Activated T-cell treated with anti-CD3 and anti-CD28 coated beads, Interleukin-2, amount 50 U/mL, for 72 hours (primary cell): Measurements from ENCODE around the gene GALNT9. TPM values are rescaled to one million over a fixed set of nuclear protein-coding genes. Genes with fewer than 3 reads are reported as not detected.

Experiments
- ATAC-seq, 2 donors: fragments of 150-1000 bp; cut with Tn5 transposase; replicated peaks in 1 of 2; 2 replicates each; pipeline ENCODE4 v1.10.0; 2021; ENCODE audit warnings: moderate library complexity in 2 of 2, mild to moderate bottlenecking in 1 of 2
- DNase-seq, 2 donors: peaks; one replicate each; pipeline ENCODE4 v3.0.0; 2021 to 2022; ENCODE audit warnings: mixed read lengths in 1 of 2
- H3K27ac Mint-ChIP-seq: one replicate; pipeline ENCODE4 v1.8.0; 2022; ENCODE audit warnings: mild to moderate bottlenecking, moderate library complexity, mixed read lengths
- H3K27me3 Mint-ChIP-seq: one replicate; pipeline ENCODE4 v1.8.0; 2022; ENCODE audit warnings: low read depth, mixed read lengths
- H3K36me3 Mint-ChIP-seq, 2 donors: one replicate each; pipeline ENCODE4 v1.8.0; 2022; ENCODE audit warnings: mixed read lengths in 2 of 2, mild to moderate bottlenecking in 1 of 2; ENCODE audit not compliant: insufficient read depth in 2 of 2
- H3K4me1 Mint-ChIP-seq: one replicate; pipeline ENCODE4 v1.8.0; 2022; ENCODE audit warnings: low read depth, mixed read lengths
- H3K4me3 Mint-ChIP-seq, 2 donors: one replicate each; pipeline ENCODE4 v1.8.0; 2022; ENCODE audit warnings: mild to moderate bottlenecking in 2 of 2, mixed read lengths in 2 of 2, moderate library complexity in 2 of 2
- H3K9me3 Mint-ChIP-seq, 2 donors: one replicate each; pipeline ENCODE4 v1.8.0; 2022; ENCODE audit warnings: mixed read lengths in 2 of 2
- total RNA-seq, 2 donors: library from RNA; stranded (reverse); gene quantifications; one replicate each; pipeline ENCODE4 v1.2.3, GENCODE V29; 2022

The GALNT9 gene
- total RNA-seq, 2 donors from 2014 or later = 0.42 to 0.53 TPM

DNA sequence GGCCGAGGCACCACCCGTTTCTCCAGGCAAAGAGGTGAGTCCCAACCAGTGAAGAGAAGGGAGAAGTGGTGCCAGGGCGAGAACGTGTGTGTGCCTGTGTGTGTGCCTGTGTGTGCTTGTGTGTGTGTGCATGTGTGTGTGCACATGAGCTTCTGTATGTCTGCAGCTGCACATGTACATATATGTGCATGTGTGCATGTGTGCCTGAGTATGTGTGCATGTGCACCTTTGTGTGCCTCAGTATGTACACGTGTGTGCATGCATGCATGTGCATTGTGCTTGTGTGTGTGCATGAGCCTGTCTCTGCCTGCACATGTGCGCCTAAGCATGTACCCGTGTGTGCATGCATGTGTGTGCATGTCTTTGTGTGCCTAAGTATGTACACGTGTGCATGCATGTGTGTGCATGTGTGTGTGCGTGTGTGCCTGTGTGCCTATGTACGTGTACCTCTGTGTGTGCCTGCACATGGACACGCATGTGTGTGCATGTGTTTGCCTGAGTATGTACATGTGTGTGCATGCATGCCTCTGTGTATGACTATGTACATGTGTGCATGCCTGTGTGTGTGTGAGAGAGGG is 5.9 kb upstream of the GALNT9 start:
- DNase-seq = no peak
- H3K27ac Mint-ChIP-seq = no peak overlapping the region
- H3K36me3 Mint-ChIP-seq = peaks cover 2 to 3% of the 10 kb centered on the region in 2 donors
- ATAC-seq = no peak
- H3K27me3 Mint-ChIP-seq = peaks cover 27% of the 10 kb centered on the region
- H3K4me1 Mint-ChIP-seq = no peaks in the 10 kb centered on the region
- peaks cover 2 to 3% of the 10 kb centered on the region in 2 donors for H3K9me3 Mint-ChIP-seq
- no peak overlapping the region for H3K4me3 Mint-ChIP-seq

- Mint-ChIP-seq H3K27ac (no peak overlapping the region), H3K27me3 (peaks cover 27% of the 10 kb centered on the region), H3K9me3 (peaks cover 2 to 3% of the 10 kb centered on the region in 2 donors), H3K4me1 (no peaks in the 10 kb centered on the region), H3K4me3 (no peak overlapping the region), H3K36me3 (peaks cover 2 to 3% of the 10 kb centered on the region in 2 donors)
- no peak for ATAC-seq
- no peak for DNase-seq
Measured at GRCh38 chr12:132333766-132334165, 4.4 kb upstream of the GALNT9 start.

- no peak overlapping the region for H3K4me3 Mint-ChIP-seq
- DNase-seq = no peak
Measured at GRCh38 chr12:132333273-132333672, 3.9 kb upstream of the GALNT9 start.

GRCh38 chr12:132330549-132330881 is 1.1 kb upstream of the GALNT9 start:
- ATAC-seq = no peak
- H3K27ac Mint-ChIP-seq = no peak overlapping the region
- no peak overlapping the region for H3K4me3 Mint-ChIP-seq
- peaks cover 2 to 3% of the 10 kb centered on the region in 2 donors for H3K36me3 Mint-ChIP-seq
- no peak for DNase-seq
- peaks cover 2 to 3% of the 10 kb centered on the region in 2 donors for H3K9me3 Mint-ChIP-seq
- peaks cover 22% of the 10 kb centered on the region for H3K27me3 Mint-ChIP-seq
- H3K4me1 Mint-ChIP-seq = peaks cover 14% of the 10 kb centered on the region

More at GRCh38 chr12:132333273-132333672, 3.9 kb upstream of the GALNT9 start:
- H3K27ac Mint-ChIP-seq = no peak overlapping the region
- H3K4me1 Mint-ChIP-seq = peaks cover 3% of the 10 kb centered on the region
- H3K9me3 Mint-ChIP-seq = peaks cover 2 to 3% of the 10 kb centered on the region in 2 donors
- no peak for ATAC-seq
- peaks cover 2 to 3% of the 10 kb centered on the region in 2 donors for H3K36me3 Mint-ChIP-seq
- peaks cover 27% of the 10 kb centered on the region for H3K27me3 Mint-ChIP-seq

- peaks cover 23% of the 10 kb centered on the region for H3K27me3 Mint-ChIP-seq
- peaks cover 2 to 3% of the 10 kb centered on the region in 2 donors for H3K9me3 Mint-ChIP-seq
- no peak for DNase-seq
- H3K27ac Mint-ChIP-seq = no peak overlapping the region
- peaks cover 14% of the 10 kb centered on the region for H3K4me1 Mint-ChIP-seq
- no peak overlapping the region for H3K4me3 Mint-ChIP-seq
- peaks cover 2 to 3% of the 10 kb centered on the region in 2 donors for H3K36me3 Mint-ChIP-seq
- ATAC-seq = no peak
Measured at GRCh38 chr12:132329720-132330548, 545 bp upstream of the GALNT9 start.

DNA sequence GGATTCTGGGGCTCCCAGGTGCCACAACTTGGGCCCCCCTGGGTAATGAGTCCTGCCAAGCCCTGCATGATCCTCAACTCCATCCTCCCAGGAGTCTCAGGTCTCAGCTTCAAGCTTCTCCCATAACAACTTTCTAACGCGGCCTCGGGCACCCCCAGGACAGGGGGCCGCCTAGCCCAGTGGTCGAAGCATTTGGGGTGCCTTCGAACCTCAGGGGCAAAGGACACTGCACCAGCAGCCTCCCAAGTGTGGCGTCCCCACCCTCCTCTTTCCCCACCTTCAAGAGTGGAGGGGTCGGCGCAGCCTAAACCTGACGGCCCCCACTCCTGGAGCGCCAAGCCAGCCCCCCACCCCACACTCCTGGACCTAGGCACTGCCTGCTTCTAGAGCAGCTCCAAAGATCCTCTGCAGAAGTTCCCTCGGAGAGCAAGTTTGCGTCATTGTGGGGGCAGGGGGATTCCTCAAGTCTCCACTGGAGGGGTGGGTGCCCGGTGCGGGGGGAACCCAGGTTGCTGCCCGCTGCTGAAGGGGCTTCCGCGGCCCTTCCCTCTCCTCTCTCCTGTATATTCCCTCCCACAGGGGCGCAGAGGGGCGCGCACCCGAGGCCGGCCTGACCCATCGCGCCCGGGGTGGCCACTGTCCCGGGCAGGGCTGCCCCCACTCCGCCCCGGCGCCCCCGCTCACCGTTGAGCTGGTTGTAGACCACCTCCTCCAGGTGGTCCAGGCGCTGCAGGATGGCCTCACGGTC is 933 bp downstream of the GALNT9 start:
- Mint-ChIP-seq H3K4me1 (peaks cover 19% of the 10 kb centered on the region), H3K9me3 (peaks cover 2 to 3% of the 10 kb centered on the region in 2 donors), H3K4me3 (peak overlapping the region in 1 of 2 donors; percentile 57), H3K27ac (no peak overlapping the region), H3K36me3 (peaks cover 2 to 3% of the 10 kb centered on the region in 2 donors), H3K27me3 (peaks cover 26% of the 10 kb centered on the region)
- DNase-seq (no peak), ATAC-seq (no peak)

GRCh38 chr12:132327336-132328171 is 1.8 kb downstream of the GALNT9 start:
- Mint-ChIP-seq H3K9me3 (peaks cover 2 to 3% of the 10 kb centered on the region in 2 donors), H3K36me3 (peaks cover 2 to 3% of the 10 kb centered on the region in 2 donors), H3K4me3 (peak overlapping the region; percentile 45 to 57), H3K27me3 (peaks cover 26% of the 10 kb centered on the region), H3K27ac (no peak overlapping the region), H3K4me1 (peaks cover 25% of the 10 kb centered on the region)
- ATAC-seq (peak; percentile 82 to 87), DNase-seq (peak; percentile 64 to 65)

DNA sequence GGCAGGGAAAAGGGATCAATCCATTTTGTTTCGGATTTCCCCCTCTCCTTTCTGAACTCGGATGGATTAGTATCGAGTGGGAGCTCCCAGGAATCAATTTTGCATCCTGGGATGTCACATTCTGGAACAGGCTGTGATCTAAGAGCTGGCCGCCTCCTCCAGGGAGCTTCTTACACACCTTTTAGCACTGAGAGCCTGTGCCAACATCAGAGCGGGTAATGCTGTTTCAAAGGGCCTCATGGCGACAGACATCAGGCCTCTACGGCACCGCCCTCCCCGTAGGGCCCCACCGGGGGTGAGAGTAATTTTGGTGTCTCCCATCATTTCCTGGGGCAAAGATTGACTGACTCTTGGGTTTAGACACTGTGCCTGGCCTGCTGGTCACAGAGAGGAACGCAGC is 2.7 kb downstream of the GALNT9 start:
- peaks cover 0 to 3% of the 10 kb centered on the region in 2 donors for H3K36me3 Mint-ChIP-seq
- no peak for DNase-seq
- peak overlapping the region; percentile 23 to 47 for H3K4me3 Mint-ChIP-seq
- H3K27ac Mint-ChIP-seq = no peak overlapping the region
- no peak for ATAC-seq
- H3K4me1 Mint-ChIP-seq = peaks cover 25% of the 10 kb centered on the region
- peaks cover 19% of the 10 kb centered on the region for H3K27me3 Mint-ChIP-seq
- peaks cover 2 to 3% of the 10 kb centered on the region in 2 donors for H3K9me3 Mint-ChIP-seq

GRCh38 chr12:132325733-132326130 is 3.7 kb downstream of the GALNT9 start:
- no peak for DNase-seq
- no peak overlapping the region for H3K4me3 Mint-ChIP-seq
- peaks cover 25% of the 10 kb centered on the region for H3K4me1 Mint-ChIP-seq
- H3K9me3 Mint-ChIP-seq = peaks cover 0 to 3% of the 10 kb centered on the region in 2 donors
- ATAC-seq = no peak
- H3K27me3 Mint-ChIP-seq = peaks cover 12% of the 10 kb centered on the region
- H3K36me3 Mint-ChIP-seq = peaks cover 0 to 3% of the 10 kb centered on the region in 2 donors
- no peak overlapping the region for H3K27ac Mint-ChIP-seq

DNA sequence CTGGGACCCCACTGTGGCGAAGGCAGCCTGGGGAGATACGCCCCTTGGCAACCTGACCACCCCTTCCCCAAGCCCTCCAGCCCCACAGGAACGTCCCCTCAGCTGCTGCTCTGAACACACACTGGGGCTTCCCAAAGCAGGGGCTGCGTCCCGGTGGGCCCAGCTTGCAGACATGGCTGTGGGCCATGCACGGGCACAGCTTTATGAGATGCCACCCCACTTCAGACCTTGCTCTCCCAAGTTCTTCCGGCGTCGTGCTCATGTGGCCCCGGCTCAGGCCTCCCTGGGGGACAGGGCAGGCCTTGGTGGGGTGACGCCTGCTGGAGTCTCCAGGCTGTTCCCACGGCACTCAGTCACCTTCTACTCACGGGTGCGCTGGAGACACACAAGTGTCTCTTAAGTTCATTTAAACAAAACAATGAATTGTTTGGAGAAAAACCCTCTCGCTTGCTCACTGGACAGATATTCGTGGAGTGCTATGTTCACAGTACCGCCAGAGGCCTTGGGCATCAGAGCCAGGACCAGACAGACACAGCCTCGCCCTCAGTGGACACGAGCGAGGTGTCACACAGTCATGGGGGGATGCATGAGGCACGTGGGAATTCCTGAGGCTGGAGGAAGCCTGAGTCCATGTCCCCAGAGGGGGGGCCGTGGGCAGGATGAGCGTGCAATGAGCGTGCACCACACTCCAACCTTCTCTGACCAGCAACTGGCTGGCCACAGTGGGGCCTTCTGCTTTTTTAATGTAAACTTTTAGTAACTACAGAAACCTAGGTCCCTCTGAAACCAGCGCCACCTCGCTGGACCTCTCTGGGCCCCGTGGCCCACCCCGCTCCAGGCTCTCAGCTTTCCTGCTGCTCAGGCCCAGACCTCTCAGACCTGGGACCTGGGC is 4.3 kb downstream of the GALNT9 start:
- no peaks in the 10 kb centered on the region for H3K9me3 Mint-ChIP-seq
- no peak overlapping the region for H3K27ac Mint-ChIP-seq
- no peaks in the 10 kb centered on the region for H3K36me3 Mint-ChIP-seq

DNA sequence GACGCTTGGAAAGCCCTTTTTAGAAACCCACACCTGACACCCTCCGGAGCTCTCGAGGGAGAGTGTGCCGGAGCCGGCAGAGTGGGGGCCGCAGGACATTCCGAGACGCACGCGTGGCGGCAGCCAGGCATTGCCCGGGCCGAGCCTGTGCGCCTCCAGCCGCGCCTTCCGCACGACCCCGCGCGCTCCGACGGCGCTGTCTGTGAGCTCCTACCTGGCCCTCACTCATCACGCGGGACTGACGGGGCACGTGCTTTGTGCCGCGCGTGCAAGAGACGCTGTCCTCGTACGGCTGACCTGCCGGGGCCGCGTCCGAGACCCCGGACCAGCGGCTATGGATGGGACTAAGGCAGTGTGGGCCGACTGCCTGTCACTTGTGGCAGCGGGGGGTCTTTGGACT is 5.2 kb downstream of the GALNT9 start:
- H3K27ac Mint-ChIP-seq = no peak overlapping the region

More for the DNA sequence above, 4.3 kb downstream of the GALNT9 start:
- DNase-seq (no peak), ATAC-seq (no peak)
- H3K4me3 Mint-ChIP-seq = no peak overlapping the region
- H3K27me3 Mint-ChIP-seq = peaks cover 7% of the 10 kb centered on the region
- peaks cover 25% of the 10 kb centered on the region for H3K4me1 Mint-ChIP-seq

More for the DNA sequence above, 5.2 kb downstream of the GALNT9 start:
- peaks cover 25% of the 10 kb centered on the region for H3K4me1 Mint-ChIP-seq
- no peak for ATAC-seq
- no peak overlapping the region for H3K4me3 Mint-ChIP-seq
- no peak for DNase-seq
- H3K27me3 Mint-ChIP-seq = peaks cover 7% of the 10 kb centered on the region
- H3K36me3 Mint-ChIP-seq = no peaks in the 10 kb centered on the region
- H3K9me3 Mint-ChIP-seq = no peaks in the 10 kb centered on the region
